Adrenal gland (tissue), 5 donors: Measurements from ENCODE around the gene GMPPA.

Source experiments
- POLR2A ChIP-seq, 2 donors: fragments of 450-650 bp; IDR thresholded peaks; one replicate each; pipeline ENCODE4 v1.6.1; 2017; ENCODE audit warnings: antibody characterized with exemption in 2 of 2, mild to moderate bottlenecking in 2 of 2, moderate library complexity in 1 of 2
- TF ChIP-seq, protein P1 (sequence below), 6 experiments: fragments of 450-650 bp in 4 of 6; fragments of 200-600 bp in 2 of 6; sonication (generic) in 1 of 6; IDR thresholded peaks; 1 replicate in 5 of 6; 2 replicates in 1 of 6; pipeline versions ENCODE4 v1.5.1 to v1.8.0; 2016 to 2021; ENCODE audit warnings: antibody characterized with exemption in 6 of 6, mild to moderate bottlenecking in 2 of 6, moderate library complexity in 1 of 6
- donor health status: DM: no; HTN: no; CAD: no.

DNA sequence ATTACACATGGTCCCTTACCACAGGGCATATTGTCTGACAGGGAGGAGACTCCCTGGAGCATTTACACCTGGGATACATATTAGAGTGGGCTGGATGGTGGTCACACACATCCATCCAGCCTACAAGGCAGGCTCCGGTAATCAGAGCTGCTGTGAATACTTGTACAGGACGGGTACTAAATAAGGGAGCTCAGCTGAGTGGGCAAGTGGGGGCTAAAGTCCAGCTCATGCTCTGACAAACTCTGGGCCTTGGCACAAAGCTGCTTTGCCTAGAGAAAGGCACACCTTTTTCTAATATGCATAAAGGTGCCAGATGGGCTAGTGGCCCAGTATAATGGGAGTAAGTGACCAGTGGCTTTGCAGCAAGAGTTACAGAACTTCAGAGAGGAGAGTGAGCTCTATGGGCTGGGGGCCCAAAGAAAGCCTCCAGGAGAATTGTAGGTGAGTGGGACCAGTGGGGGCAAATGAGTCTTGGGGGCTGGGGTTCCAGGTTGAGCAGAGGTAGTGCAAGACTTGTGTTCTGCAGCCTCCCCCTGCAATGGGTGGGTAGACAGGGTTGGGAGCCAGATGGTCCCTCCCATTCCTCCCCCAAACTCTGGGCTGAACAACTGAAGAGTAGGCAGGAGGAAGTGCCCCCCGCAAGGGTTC, 46.7 kb downstream of the GMPPA start:
- TF ChIP-seq, protein P1, sequence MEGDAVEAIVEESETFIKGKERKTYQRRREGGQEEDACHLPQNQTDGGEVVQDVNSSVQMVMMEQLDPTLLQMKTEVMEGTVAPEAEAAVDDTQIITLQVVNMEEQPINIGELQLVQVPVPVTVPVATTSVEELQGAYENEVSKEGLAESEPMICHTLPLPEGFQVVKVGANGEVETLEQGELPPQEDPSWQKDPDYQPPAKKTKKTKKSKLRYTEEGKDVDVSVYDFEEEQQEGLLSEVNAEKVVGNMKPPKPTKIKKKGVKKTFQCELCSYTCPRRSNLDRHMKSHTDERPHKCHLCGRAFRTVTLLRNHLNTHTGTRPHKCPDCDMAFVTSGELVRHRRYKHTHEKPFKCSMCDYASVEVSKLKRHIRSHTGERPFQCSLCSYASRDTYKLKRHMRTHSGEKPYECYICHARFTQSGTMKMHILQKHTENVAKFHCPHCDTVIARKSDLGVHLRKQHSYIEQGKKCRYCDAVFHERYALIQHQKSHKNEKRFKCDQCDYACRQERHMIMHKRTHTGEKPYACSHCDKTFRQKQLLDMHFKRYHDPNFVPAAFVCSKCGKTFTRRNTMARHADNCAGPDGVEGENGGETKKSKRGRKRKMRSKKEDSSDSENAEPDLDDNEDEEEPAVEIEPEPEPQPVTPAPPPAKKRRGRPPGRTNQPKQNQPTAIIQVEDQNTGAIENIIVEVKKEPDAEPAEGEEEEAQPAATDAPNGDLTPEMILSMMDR (IDR thresholded peaks at IDR 0.05), result no peak
- no peak for TF ChIP-seq POLR2A (IDR thresholded peaks at IDR 0.05)
